NOMO-1 (cell line): ENCODE data around the gene MYBPC2.

Source experiments
- DNase-seq, 2 experiments: peaks; one replicate each; lab custom pipeline; 2025; ENCODE audit not compliant: unreplicated experiment in 2 of 2; lab: John Stamatoyannopoulos, UW

MYBPC2 gene

GRCh38 chr19:50409347-50409746, 23.3 kb upstream of the MYBPC2 start:
- DNase-seq, result no peak

- no peak for DNase-seq
Measured at GRCh38 chr19:50410109-50410508, 22.6 kb upstream of the MYBPC2 start.

- no peak for DNase-seq
Measured at GRCh38 chr19:50412419-50412818, 20.3 kb upstream of the MYBPC2 start.

- no peak for DNase-seq
Measured at GRCh38 chr19:50413096-50413495, 19.6 kb upstream of the MYBPC2 start.

GRCh38 chr19:50413531-50413930, 19.2 kb upstream of the MYBPC2 start:
- DNase-seq, result no peak

- DNase-seq, result peak; percentile 68 to 69
Measured at GRCh38 chr19:50414864-50415660, 17.6 kb upstream of the MYBPC2 start.

GRCh38 chr19:50415661-50416033, 17.0 kb upstream of the MYBPC2 start:
- DNase-seq, result peak; percentile 80 to 96

- no peak for DNase-seq
Measured at GRCh38 chr19:50416034-50416977, 16.4 kb upstream of the MYBPC2 start.

- no peak for DNase-seq
Measured at GRCh38 chr19:50417111-50418081, 15.3 kb upstream of the MYBPC2 start.

GRCh38 chr19:50418176-50419021, 14.3 kb upstream of the MYBPC2 start, which contains the start of gene SPIB:
Gene SPIB (plus strand): TSS chr19:50418938. CDS start chr19:50418963, 25 bp downstream.
- peak in 1 of 2 experiments; percentile 21 for DNase-seq

GRCh38 chr19:50419022-50419579, 13.6 kb upstream of the MYBPC2 start:
- DNase-seq, result no peak

GRCh38 chr19:50419580-50420035, 13.1 kb upstream of the MYBPC2 start:
- DNase-seq, result no peak

GRCh38 chr19:50420127-50420526, 12.6 kb upstream of the MYBPC2 start:
- DNase-seq, result no peak

GRCh38 chr19:50420808-50421207, 11.9 kb upstream of the MYBPC2 start:
- no peak for DNase-seq

- DNase-seq, result no peak
Measured at GRCh38 chr19:50422397-50423278, 10.1 kb upstream of the MYBPC2 start.

- DNase-seq, result no peak
Measured at GRCh38 chr19:50423279-50424113, 9.2 kb upstream of the MYBPC2 start.

GRCh38 chr19:50425581-50425980, 7.1 kb upstream of the MYBPC2 start:
- no peak for DNase-seq
